Cardiac atrium fibroblast (primary cell): Measurements from ENCODE around the gene FSD1. TPM values are rescaled to one million over a fixed set of nuclear protein-coding genes. Genes with fewer than 3 reads are reported as not detected.

Experiments
- total RNA-seq: library from RNA; depleted of rRNA; stranded (reverse); fragments of >200 nt; gene quantifications from 2 replicates; pipeline ENCODE4 v1.2.3, GENCODE V29; 2015

Gene FSD1
- 3.1 and 6.7 TPM in 2 replicates for total RNA-seq

DNA sequence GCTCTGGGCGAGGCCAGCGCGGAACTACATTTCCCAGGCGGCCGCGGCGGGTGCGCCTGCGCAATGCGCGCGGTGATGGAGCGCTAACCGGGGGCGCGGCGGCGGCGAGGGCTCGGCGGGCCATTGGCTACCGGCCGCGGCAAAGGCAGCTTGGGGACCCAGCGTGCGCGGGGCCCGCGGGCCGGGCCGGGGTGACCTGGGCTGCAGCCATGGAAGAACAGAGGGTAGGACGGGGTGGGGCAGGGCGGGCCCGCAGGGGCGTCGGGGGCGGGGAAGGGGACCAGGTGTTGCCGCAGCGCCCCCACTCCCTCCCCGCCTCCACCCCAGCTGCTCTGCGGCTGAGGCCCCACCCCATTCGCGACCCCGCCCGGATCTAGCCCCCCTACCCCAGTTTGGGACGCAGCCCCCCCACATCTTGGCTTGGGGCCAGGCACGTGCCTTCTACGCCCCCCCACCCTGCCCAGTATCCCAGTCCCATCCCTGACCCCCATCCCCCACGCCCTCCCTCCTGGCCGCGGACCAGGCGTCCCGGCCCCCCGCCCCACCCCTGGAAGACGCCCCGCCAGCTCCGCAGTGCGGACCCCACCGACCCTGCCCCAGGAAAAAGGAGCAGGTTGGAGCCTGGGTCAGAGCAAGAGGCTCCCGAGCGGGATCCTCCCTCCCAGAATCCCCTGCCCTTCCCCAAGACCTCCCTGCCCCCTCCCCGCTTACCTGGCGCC lies at the start of gene FSD1:
TSS of gene FSD1 (plus strand) at position 61 of the 719 bp plus-strand sequence. CDS start at position 210, 149 bp downstream.

DNA sequence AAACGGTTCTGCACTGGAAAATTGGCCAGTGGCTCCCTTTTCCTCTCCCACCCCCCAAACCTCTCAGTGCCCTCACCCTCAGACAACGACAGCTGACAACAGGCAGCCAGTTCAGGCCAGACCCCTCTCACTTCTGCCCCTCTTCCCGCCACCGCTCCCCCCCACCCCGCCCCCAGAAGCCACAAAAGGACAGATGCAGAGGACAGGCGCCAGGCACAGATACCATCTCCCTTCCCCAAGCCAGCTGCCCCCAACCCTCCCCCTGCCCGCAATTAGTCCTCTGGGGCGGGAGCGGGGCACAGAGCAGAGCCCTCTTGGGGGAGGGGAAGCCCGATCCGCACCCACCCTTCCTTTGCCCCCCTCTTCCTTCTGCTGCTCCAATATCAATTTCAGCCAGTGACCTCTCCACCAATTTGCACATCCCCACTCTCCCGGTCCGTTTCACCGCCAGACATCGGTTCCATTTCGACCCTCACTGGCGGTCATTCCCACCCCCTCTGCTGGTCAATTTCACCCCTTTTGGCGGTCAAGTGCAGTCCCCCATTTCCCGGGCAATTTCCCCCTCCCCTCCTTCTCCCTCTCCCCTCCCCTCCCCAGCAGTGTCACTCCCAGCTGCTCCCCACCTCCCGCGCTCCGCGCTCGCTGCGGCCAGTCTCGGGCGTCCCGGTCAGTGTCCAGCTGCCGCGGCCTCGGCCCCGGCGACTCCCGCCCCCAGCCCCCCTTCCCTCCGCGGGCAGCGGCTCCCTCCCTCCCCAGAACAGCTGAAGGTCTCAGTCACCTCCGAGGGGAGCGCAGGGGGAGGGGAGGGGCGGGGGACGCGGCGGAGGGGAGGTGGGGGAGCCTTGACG lies 25.8 kb upstream of the FSD1 start, which contains the start of gene SHD:
TSS of gene SHD (plus strand) at position 848 of the 848 bp plus-strand sequence. CDS start 798 bp downstream, outside the sequence.

DNA sequence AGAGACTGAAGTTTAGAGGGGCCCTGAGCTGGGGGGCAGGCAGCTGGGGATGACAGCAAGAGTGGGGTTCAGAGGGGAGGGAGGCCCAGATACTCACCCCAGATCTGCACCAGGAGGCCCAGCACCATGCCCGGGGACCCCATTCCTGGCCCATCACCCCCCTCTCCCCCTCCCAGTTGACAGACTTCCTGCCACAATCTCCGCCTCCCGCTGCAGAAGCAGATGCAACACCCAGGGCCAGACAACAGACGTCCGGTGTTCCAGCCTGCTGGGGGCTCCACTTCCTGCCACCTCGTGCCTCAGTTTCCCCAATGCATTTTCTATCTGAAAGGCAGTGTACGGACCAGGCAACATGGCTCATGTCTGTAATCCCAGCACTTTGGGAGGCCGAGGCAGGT lies 2.2 kb upstream of the FSD1 start, which contains the start of gene TMIGD2:
TSS of gene TMIGD2 (minus strand) at position 147 of the 398 bp plus-strand sequence. CDS start at position 143, 4 bp downstream.

DNA sequence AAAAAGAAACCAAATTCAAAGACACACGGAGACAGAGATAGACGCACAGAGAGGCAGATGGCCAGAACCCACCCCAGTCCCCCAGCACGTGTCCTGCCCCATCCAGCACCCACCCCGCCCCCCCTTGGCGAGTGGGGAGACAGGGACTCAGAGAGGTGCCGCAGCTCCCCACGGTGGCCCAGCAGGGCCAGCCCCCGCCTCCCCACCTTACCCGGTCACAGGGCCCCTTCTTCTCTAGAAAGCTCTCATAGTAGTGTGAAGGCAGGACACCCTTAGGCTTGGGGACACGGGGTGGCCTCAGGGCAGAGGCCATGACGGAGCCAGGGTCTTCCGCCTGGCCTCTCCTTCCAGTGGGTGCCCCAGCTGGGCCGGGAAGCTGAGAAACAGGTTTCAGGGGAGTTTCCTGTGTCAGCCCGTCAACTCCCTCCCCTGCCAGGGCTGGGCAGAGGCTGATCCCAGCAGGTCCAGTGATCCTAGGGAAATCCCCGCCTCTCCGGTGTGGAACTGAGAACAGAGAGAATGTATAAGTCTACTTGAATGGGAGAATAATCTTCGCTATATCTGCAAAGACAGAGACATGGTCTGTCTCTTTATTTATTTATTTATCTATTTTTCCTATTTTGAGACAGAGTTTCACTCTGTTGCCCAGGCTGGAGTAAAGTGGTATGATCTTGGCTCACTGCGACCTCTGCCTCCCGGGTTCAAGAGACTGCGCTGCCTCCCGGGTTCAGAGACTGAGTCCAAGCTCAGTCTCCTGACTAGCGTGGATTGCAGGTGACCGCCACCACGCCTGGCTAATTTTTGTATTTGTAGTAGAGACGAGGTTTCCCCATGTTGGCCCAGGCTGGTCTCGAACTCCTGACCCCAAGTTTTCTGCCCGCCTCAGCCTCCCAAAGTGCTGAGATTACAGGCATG lies 34.3 kb downstream of the FSD1 start, which contains the start of gene STAP2:
TSS of gene STAP2 (minus strand) at position 387 of the 915 bp plus-strand sequence. CDS start at position 313, 74 bp downstream.

DNA sequence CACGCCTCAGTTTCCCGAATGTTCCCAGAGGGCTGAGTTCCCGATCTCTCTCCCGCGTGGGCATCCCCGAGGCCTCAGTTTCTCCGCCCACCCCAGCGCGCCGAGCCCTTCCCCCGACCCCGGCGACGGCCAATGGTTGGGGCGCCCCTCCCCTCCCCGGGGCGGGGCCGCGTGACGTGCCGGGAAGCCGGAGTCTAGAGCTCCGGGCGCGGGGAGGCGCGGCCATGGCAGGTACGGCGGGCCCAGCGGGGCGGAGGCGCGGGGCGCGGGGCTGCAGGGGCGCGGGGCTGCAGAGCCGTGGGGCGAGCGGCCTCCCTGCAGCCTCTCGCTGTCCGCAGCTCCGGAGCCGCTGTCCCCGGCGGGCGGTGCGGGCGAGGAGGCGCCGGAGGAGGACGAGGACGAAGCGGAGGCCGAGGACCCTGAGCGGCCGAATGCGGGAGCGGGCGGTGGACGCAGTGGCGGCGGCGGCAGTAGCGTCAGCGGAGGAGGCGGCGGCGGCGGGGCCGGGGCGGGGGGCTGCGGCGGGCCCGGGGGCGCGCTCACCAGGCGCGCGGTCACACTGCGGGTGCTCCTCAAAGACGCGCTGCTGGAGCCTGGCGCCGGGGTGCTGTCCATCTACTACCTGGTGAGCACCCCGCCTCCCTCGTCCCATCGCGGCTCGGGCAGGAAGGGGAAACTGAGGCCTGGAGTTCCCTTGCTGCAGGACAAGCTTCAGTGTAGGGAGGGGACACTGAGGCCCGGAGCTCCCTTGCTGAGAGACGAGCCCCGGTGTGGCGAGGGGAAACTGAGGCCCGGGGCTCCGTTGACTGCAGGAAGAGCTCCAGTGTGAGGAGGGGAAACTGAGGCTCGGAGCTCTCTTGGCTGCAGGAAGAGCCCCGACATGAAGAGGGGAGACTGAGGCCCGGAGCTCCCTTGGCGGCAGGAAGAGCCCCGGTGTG lies 39.2 kb downstream of the FSD1 start, which contains the start of gene MPND:
TSS of gene MPND (plus strand) at position 193 of the 938 bp plus-strand sequence. CDS start at position 225, 32 bp downstream.

Other genes starting within 250 kb of the FSD1 start
- gene ZBTB7A, start 237.7 kb upstream of the FSD1 start, total RNA-seq = 26.9 and 27.3 TPM in 2 replicates
- 177 and 212 TPM in 2 replicates for gene MAP2K2, start 180.5 kb upstream of the FSD1 start, total RNA-seq
- gene CREB3L3, start 151.0 kb upstream of the FSD1 start, total RNA-seq = not detected in 2 replicates
- 12.6 and 64.3 TPM in 2 replicates for gene SIRT6, start 122.0 kb upstream of the FSD1 start, total RNA-seq
- gene ANKRD24, start 121.9 kb upstream of the FSD1 start, total RNA-seq = 0.49 and 0.90 TPM in 2 replicates
- gene EBI3, start 75.1 kb upstream of the FSD1 start, total RNA-seq = 0.18 and 3.4 TPM in 2 replicates
- 14.1 and 14.6 TPM in 2 replicates for gene YJU2, start 57.5 kb upstream of the FSD1 start, total RNA-seq
- not detected in 2 replicates for gene SHD, start 25.3 kb upstream of the FSD1 start, total RNA-seq
- gene TMIGD2, start 2.2 kb upstream of the FSD1 start, total RNA-seq = not detected in 2 replicates
- gene STAP2, start 34.2 kb downstream of the FSD1 start, total RNA-seq = 1.8 and 2.6 TPM in 2 replicates
- gene MPND, start 39.0 kb downstream of the FSD1 start, total RNA-seq = 1.3 and 3.4 TPM in 2 replicates
- gene SH3GL1, start 95.9 kb downstream of the FSD1 start, total RNA-seq = 105 and 109 TPM in 2 replicates
- 4.5 and 12.5 TPM in 2 replicates for gene CHAF1A, start 98.0 kb downstream of the FSD1 start, total RNA-seq
- gene UBXN6, start 153.2 kb downstream of the FSD1 start, total RNA-seq = 78.9 and 206 TPM in 2 replicates
- gene HDGFL2, start 167.7 kb downstream of the FSD1 start, total RNA-seq = 52.2 and 53.9 TPM in 2 replicates
- gene PLIN4, start 213.9 kb downstream of the FSD1 start, total RNA-seq = 0.32 and 0.72 TPM in 2 replicates
- gene PLIN5, start 230.6 kb downstream of the FSD1 start, total RNA-seq = 1.3 TPM in 2 replicates
- gene LRG1, start 235.4 kb downstream of the FSD1 start, total RNA-seq = 1.3 and 2.6 TPM in 2 replicates